Raji (cell line): Measurements from ENCODE around the gene AGRP.

Source experiments
- POLR2A ChIP-seq: IDR thresholded peaks from 2 replicates; pipeline ENCODE4 v1.6.1; 2011; ENCODE audit warnings: low read depth, low read length, control low read depth; ENCODE audit not compliant: insufficient read depth

The AGRP gene, protein sequence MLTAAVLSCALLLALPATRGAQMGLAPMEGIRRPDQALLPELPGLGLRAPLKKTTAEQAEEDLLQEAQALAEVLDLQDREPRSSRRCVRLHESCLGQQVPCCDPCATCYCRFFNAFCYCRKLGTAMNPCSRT

GRCh38 chr16:67483150-67483549, at the start of gene AGRP:
Gene AGRP (minus strand): TSS chr16:67483547. CDS start chr16:67483398, 149 bp downstream.
- TF ChIP-seq POLR2A = no peak

DNA sequence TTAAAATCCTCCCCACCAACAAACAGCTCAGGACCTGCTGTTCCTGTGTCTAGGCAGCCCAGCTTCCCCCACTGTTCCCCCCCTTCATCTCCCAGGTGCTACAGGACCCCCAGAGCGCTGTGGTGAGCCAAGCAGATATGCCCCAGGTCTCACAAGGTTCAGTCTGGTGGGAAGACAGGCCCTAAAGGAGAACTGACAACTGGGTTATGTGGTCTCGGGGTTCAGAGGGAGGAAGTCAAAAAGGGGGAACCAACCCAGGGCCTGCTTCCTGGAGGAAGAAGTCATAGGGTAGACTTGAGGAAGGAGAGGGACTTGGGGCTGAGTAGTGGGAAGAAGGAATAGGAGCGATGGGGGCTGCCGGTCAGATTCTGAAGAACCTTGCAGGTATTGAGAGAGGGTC, 47.9 kb upstream of the AGRP start:
- TF ChIP-seq POLR2A = no peak

GRCh38 chr16:67530013-67530939, 46.9 kb upstream of the AGRP start:
- TF ChIP-seq POLR2A = no peak; the same call in none of the 2 replicates

GRCh38 chr16:67529582-67530012, 46.2 kb upstream of the AGRP start:
- TF ChIP-seq POLR2A = no peak

DNA sequence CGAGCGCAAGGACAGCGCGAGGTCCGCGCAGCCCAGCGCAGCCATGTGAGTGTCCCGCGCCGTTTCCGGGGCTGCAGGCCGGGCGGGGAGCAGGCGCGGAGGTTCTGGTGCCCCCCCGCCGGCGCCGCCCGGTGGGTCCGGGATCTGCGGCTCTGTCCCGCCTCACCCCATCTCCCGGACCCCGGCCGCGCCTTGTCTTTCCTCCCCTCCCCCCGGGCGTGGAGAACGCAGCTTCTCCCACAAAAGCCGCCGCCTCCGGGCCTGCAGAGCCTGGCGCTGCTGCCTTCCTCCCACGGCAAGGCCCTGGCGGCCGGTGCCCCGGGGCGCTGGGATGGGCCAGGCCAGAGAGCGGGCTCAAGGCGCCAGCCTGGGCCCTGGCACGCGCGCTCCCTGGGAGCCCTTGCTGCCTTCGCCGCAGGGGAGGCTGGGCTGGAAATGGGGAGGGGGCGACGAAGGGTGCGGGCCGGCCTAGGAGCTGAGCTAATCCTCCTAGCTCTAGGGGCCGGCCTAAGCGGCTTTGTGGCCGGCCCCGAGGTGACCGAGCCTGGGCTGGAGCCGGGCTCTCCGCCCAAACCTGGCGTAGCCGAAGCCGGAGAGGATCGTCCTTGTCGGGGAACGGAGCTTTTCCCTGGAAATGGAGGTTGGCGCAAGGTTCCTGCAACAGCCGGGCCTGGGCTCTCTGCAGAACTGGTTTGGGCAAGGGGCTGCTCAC, 45.7 kb upstream of the AGRP start:
- no peak for TF ChIP-seq POLR2A

DNA sequence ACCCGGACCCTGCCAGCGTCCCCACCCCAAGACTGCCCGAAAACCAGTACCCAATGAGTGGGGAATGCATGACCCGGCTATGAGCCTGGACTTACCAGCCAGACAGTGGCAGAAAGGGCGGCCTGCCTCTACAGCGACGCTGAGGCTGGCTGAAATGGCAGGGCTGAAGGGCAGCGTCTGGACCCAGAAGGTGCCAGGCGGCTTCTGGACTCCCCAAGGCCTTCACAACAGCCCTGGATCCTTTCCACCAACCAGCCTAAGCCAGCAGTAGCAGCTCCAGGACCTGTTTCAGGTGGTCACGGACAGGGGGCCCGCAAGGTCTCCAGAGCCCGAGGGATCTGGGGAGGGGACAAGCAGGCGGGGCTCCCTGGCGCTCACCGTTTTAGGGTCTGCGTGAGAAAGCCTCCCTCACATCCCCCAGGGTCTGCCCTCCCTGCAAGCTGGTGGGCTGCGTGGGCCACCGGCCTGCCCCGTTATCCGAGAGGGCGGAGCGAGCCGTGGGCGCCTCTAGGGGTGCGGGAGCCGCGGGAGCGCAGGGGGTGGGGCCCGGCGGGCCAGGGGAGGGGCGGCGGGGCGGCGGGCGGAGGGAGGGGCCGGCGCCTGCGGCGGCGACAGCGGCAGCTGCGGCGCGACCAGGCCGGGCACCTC, 45.0 kb upstream of the AGRP start, which contains the start of gene RIPOR1:
Gene RIPOR1 (plus strand): TSS at position 608 of the 648 bp plus-strand sequence. CDS start 9,618 bp downstream, outside the sequence.
- no peak for TF ChIP-seq POLR2A

GRCh38 chr16:67526149-67526791, 42.9 kb upstream of the AGRP start:
- no peak for TF ChIP-seq POLR2A

DNA sequence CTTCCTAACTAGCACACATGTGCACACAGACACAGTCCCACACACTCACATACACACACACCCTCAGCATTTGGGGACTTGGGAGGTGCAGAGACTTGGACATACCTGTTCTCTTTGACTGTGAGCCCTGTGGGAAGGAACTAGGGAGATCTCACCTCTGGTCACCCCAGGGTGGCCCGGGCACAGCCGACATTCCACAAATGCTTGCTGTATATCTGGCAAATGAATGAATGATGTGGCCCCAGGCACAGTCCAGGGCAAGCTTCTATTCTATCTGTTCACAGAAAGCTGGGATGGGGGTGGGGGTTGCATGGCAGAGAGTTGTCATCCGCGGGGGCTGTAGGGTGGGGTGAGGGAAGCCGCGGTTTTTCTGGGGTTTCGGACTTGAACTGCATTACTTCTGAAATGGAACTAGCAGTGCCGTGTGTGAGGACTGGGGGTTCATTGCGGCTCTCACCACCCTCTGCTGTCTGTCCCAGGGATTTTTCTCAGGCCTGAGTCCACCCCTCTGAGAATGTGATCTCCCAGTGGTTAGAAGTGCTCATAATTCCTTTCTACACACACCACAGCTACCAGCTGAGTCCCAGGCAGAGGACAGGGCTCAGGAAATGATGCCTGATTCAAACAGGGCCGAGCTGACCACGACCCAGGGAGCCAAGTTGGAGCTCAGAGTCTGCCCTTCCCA, 42.0 kb upstream of the AGRP start:
- no peak for TF ChIP-seq POLR2A

DNA sequence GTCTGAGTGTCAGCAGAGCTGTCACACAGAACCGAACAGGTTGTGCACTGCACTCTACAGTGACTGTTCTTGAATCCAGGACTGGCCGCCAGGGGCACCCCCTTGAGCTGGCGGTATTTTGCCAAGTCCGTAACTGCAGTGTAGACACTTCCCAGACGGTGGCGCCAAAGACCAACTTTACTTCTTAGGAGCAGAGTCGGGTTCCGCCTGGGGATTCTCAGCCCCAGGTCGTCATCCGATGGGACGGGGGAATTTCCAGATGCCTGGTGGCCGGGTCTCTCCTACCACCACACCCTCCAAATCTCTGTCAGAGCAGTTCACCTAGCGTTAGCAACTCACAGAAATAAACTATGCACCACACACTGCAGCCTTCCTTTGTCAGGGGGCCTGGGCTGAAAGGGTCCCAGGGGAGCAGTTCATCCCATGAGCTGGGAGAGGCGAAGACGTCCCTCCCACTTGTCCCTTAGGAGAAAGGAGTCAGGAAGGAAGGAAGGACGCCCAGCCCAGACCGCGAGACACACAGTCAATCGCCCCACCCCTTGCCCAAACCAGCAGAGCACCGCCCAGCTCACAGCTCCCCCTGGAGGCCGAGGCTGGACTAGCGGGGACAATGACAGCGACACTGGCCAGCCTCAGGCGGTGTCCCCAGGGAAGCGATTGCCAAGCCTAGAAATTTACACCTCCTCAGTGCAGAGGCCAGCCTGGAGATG, 37.9 kb upstream of the AGRP start:
- TF ChIP-seq POLR2A = peak; percentile 54

DNA sequence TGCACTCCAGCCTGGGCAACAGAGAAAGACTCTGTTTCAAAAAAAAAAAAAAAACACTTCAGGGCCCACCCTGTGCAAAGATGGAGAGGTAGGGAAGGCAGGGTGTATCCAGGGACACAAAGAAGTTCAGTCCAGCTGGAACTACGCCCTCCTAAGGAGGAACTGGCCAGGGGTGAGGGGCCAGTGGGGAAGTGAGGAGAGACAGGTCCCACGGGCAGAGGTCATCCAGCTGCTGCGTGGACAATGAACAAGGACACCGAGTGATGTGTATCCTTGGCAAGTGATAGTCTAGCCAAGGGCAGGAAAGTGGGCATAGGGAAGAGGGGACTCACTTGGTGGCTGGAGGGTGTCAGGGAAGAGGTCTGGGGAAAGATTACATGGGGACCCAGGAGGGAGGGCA, 35.9 kb upstream of the AGRP start:
- TF ChIP-seq POLR2A = no peak

DNA sequence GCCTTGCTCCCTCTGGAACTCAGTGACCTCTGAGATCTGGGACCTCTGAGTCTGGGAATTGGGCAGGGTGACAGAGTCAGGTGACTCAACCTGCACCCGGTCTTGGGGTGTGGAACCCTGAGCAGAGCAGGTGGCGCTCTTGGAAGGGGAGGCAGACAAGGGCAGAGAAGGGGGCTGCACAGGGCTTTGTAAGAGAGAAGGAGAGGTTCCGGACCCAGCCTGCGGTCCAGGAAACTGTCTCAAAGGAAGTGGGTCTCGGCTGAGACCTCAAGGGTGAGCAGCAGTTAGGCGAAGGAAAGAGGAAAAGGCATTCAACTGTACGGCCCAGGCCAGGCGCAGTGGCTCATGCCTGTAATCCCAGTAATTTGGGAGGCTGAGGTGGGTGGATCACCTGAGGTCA, 35.3 kb upstream of the AGRP start:
- no peak for TF ChIP-seq POLR2A

DNA sequence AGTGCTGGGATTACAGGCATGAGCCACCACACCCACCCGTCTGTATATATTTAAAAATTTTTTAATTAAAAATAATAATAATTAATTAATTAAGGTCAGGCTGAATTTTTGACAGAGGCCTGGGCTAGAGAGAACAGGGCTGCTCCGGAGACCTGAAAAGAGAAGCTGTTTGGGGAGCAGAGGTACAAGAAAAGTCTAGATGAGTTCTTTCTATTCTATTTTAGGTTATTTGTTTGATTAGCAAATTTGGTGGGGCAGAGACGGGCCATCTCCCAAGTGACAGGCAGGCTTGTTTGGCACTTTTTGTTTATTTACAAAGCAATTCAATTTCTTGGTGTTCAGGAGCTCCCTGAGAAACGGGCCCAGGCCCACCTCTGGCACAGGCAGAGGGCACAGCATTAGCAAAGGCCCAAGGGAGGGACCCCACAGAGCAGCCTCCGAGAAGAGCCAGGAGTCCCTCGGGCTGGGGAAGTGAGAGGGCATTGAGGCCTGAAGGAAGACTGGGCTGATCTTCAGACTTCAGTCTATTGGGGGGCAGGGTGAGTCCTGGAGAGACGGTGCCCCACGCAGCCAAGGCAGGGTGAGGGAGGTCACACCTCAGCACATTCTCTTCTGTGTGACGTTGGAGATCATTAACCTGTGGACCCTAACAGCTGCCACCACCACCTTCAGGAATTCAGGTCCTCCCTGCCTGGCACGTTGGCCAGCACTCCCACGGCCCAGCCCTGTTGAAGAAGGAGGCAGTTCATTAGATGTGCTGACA, 34.5 kb upstream of the AGRP start:
- TF ChIP-seq POLR2A = 0 out of 2 replicates have a peak, but pooled peaks have one; percentile 35

DNA sequence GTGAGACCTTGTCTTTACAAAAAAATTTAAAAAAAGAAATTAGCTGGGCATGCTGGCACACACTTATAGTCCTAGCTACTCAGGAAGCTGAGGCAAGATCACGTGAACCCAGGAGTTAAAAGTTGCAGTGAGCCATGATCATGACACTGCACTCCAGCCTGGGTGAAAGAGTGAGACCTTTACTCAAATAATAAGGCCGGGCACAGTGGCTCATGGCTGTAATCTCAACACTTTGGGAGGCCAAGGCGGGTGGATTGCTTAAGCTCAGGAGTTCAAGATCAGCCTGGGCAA, 33.8 kb upstream of the AGRP start:
- TF ChIP-seq POLR2A = no peak
